GM19372 (cell line): ENCODE measurements around the gene GTF3C5.
"Not testable (repeated sequence)": the region's sequence is repeated elsewhere in the genome, so short reads cannot be mapped to it uniquely, and the experiment has no call there.

Experiments
- ATAC-seq: cut with Tn5 transposase; IDR thresholded peaks from one replicate; pipeline ENCODE4 v1.9.1; 2021; ENCODE audit warnings: mild to moderate bottlenecking, low read depth, moderate library complexity; ENCODE audit not compliant: unreplicated experiment

The GTF3C5 gene

GRCh38 chr9:133030317-133031129, at the start of gene GTF3C5:
Gene GTF3C5, plus strand, starts transcription at chr9:133030997. Its CDS starts 15 bp downstream, at chr9:133031012.
- peak; percentile 94 for ATAC-seq

GRCh38 chr9:132982458-132982857, 48.3 kb upstream of the GTF3C5 start:
- peak; percentile 54 for ATAC-seq

- ATAC-seq, result no peak
Observed at GRCh38 chr9:132983491-132984201, 47.2 kb upstream of the GTF3C5 start.

GRCh38 chr9:132984202-132985070, 46.4 kb upstream of the GTF3C5 start:
- ATAC-seq, result no peak

- no peak for ATAC-seq
Observed at GRCh38 chr9:132985071-132985350, 45.8 kb upstream of the GTF3C5 start.

GRCh38 chr9:132985489-132985888, 45.3 kb upstream of the GTF3C5 start:
- ATAC-seq, result no peak

- ATAC-seq, result no peak
Observed at GRCh38 chr9:132986114-132986513, 44.7 kb upstream of the GTF3C5 start.

GRCh38 chr9:132986640-132987620, 43.9 kb upstream of the GTF3C5 start:
- no peak for ATAC-seq

- ATAC-seq, result no peak
Observed at GRCh38 chr9:132988244-132989013, 42.4 kb upstream of the GTF3C5 start.

- no peak for ATAC-seq
Observed at GRCh38 chr9:132989014-132989310, 41.8 kb upstream of the GTF3C5 start.

- no peak for ATAC-seq
Observed at GRCh38 chr9:132989414-132989996, 41.3 kb upstream of the GTF3C5 start.

GRCh38 chr9:132989998-132990557, 40.7 kb upstream of the GTF3C5 start:
- not testable (repeated sequence) for ATAC-seq

- ATAC-seq, result no peak
Observed at GRCh38 chr9:132990781-132991180, 40.0 kb upstream of the GTF3C5 start.

GRCh38 chr9:132991351-132992300, 39.2 kb upstream of the GTF3C5 start:
- ATAC-seq, result no peak

GRCh38 chr9:132993511-132993939, 37.3 kb upstream of the GTF3C5 start:
- no peak for ATAC-seq

GRCh38 chr9:132994410-132995120, 36.2 kb upstream of the GTF3C5 start:
- no peak for ATAC-seq

GRCh38 chr9:132995121-132995420, 35.7 kb upstream of the GTF3C5 start:
- no peak for ATAC-seq
